Cardiac muscle cell (in vitro differentiated cells and primary cell): ENCODE data around the gene RGP1. TPM values are rescaled to one million over a fixed set of nuclear protein-coding genes. Genes with fewer than 3 reads are reported as not detected.

Experiments
- DNase-seq, 2 donors: peaks; one replicate each; pipeline versions ENCODE4 v3.0.0 to v3.0.0-alpha.2; 2010 to 2017; ENCODE audit warnings: low read depth in 1 of 2, low spot score in 1 of 2
- H3K27ac ChIP-seq: fragments of 200-600 bp; sonication (generic); 2 replicates; pipeline ENCODE4 v1.5.1; 2016
- H3K27me3 ChIP-seq: fragments of 200-600 bp; sonication (generic); 2 replicates; pipeline ENCODE4 v1.6.0; 2016; ENCODE audit warnings: control low read depth
- H3K36me3 ChIP-seq: fragments of 200-600 bp; sonication (generic); 2 replicates; pipeline ENCODE4 v1.5.1; 2016; ENCODE audit warnings: control low read depth
- H3K4me1 ChIP-seq: fragments of 200-600 bp; sonication (generic); 2 replicates; pipeline ENCODE4 v1.8.1; 2017; ENCODE audit warnings: low read depth, mild to moderate bottlenecking, mixed run types
- H3K4me3 ChIP-seq: fragments of 200-600 bp; sonication (generic); 2 replicates; pipeline ENCODE4 v1.5.1; 2016; ENCODE audit warnings: mild to moderate bottlenecking
- H3K9me3 ChIP-seq: fragments of 200-600 bp; sonication (generic); 2 replicates; pipeline ENCODE4 v1.5.1; 2017; ENCODE audit warnings: low read depth, mild to moderate bottlenecking, control low read depth
- polyA plus RNA-seq: library from polyadenylated mRNA; unstranded; fragments of >200 nt; fragmentation: Nextera tagmentation; extraction: Ambion mirVana; gene quantifications from 2 replicates; pipeline ENCODE4 v1.2.1, GENCODE V29; 2016
- total RNA-seq: library from RNA; depleted of rRNA; stranded (reverse); fragments of >200 nt; gene quantifications from 2 replicates; pipeline ENCODE4 v1.2.3, GENCODE V29; 2016
- TF ChIP-seq, protein P1 (sequence below): IDR thresholded peaks from 2 replicates; pipeline ENCODE4 v1.5.1; 2012; ENCODE audit warnings: low read depth, mild to moderate bottlenecking, low read length

Gene RGP1
- total and polyA plus RNA-seq, 2 experiments from 2014 or later: 17.9 to 30.4 TPM

DNA sequence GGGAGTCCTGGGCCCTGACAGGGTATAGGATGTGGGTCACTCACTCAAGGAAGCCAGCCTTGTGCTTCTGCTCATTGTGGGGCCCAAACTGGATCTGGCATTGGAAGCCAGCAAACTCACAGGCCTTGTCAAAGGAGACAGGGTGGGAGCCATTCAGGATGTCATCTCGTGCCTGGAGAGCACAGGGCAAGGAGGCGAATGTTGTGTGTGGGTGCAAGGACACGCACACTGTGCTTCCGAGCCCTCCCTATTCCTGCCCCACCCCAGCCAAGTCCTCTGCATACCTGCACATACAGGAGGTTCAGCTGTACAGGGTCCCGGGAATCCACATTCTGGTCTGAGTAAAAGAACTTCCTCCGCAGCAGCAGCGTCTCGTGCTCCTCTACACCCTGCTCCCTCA, 25.2 kb upstream of the RGP1 start:
- Histone ChIP-seq H3K27me3 (no peaks in the 10 kb centered on the region), H3K36me3 (peaks cover 64% of the 10 kb centered on the region), H3K4me1 (peaks cover 23% of the 10 kb centered on the region)

DNA sequence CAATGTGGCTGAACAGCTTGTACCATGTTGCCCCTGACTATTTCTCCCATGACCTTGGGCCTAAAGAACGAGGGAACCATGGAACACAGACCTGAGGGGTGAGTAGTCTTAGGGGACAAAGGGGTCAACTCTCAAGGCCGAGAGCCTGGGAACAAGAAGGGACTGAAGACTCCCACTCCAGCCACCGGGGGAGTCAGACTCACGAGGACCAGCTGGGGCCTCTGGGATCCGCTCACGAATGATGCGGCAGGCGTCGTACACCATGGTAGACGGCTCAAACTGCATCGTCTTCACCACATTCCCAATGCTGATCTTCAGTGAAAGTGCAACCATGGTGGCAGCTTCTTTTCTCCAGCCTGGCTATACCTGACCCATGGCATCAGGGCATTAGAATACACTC, 23.7 kb upstream of the RGP1 start:
- Histone ChIP-seq H3K9me3 (no peaks in the 10 kb centered on the region), H3K4me1 (peaks cover 37% of the 10 kb centered on the region), H3K27ac (no peak overlapping the region), H3K4me3 (no peak overlapping the region), H3K36me3 (peaks cover 50% of the 10 kb centered on the region), H3K27me3 (no peaks in the 10 kb centered on the region)
- TF ChIP-seq, protein P1, sequence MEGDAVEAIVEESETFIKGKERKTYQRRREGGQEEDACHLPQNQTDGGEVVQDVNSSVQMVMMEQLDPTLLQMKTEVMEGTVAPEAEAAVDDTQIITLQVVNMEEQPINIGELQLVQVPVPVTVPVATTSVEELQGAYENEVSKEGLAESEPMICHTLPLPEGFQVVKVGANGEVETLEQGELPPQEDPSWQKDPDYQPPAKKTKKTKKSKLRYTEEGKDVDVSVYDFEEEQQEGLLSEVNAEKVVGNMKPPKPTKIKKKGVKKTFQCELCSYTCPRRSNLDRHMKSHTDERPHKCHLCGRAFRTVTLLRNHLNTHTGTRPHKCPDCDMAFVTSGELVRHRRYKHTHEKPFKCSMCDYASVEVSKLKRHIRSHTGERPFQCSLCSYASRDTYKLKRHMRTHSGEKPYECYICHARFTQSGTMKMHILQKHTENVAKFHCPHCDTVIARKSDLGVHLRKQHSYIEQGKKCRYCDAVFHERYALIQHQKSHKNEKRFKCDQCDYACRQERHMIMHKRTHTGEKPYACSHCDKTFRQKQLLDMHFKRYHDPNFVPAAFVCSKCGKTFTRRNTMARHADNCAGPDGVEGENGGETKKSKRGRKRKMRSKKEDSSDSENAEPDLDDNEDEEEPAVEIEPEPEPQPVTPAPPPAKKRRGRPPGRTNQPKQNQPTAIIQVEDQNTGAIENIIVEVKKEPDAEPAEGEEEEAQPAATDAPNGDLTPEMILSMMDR: no peak
- no peak for DNase-seq

More for the DNA sequence above, 25.2 kb upstream of the RGP1 start:
- H3K27ac ChIP-seq: no peak overlapping the region
- no peaks in the 10 kb centered on the region for H3K9me3 ChIP-seq
- no peak for DNase-seq
- TF ChIP-seq, protein P1: no peak
- no peak overlapping the region for H3K4me3 ChIP-seq

DNA sequence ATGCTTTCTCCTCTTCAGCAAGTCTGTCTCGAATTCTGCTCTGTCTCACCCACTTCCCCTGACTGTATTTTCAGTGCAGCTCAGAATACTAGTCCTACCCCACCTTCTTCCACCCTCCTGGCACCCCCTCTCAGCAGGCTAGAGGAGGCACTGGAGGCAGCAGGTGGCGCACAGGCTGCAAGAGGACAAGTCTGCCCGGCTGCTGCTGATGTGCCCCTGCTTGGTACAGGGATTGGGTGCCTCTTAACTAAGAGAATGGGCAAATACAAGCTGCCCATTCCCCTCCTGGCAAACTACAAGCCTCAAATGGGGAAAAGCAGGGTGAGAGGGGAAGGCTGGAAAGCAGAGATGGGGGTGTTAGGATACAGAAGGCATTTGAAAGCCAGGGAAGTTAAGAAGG, 22.2 kb upstream of the RGP1 start:
- DNase-seq: peak; percentile 48 to 59
- Histone ChIP-seq H3K27me3 (no peaks in the 10 kb centered on the region), H3K9me3 (no peaks in the 10 kb centered on the region), H3K36me3 (peaks cover 35% of the 10 kb centered on the region), H3K27ac (peak overlapping the region; percentile 100), H3K4me1 (peaks cover 46% of the 10 kb centered on the region), H3K4me3 (no peak overlapping the region)
- TF ChIP-seq, protein P1: peak; percentile 11

DNA sequence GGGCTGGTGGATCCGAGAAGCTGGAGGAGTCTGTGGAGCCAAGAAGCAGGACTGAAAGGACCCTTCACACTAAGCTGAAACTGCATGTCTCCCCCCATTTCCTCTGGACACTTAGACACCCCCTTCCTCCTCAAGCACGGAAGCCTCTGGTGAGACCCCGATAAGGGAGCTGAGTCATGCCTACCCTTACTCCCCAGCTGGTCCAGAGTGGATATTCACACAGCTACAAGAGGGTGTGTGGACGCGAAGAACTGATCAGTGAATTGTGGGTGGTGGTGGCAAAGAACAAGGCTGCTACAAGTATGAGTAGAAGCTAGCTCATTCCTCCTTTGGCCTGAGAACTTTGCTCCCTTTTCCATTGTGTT, 21.4 kb upstream of the RGP1 start:
- H3K9me3 ChIP-seq: no peaks in the 10 kb centered on the region
- peak in 1 of 2 donors; percentile 7 for DNase-seq
- TF ChIP-seq, protein P1: no peak
- peak overlapping the region; percentile 100 for H3K27ac ChIP-seq
- H3K4me1 ChIP-seq: peaks cover 46% of the 10 kb centered on the region
- peaks cover 29% of the 10 kb centered on the region for H3K36me3 ChIP-seq
- H3K4me3 ChIP-seq: peak overlapping the region; percentile 10
- H3K27me3 ChIP-seq: no peaks in the 10 kb centered on the region

DNA sequence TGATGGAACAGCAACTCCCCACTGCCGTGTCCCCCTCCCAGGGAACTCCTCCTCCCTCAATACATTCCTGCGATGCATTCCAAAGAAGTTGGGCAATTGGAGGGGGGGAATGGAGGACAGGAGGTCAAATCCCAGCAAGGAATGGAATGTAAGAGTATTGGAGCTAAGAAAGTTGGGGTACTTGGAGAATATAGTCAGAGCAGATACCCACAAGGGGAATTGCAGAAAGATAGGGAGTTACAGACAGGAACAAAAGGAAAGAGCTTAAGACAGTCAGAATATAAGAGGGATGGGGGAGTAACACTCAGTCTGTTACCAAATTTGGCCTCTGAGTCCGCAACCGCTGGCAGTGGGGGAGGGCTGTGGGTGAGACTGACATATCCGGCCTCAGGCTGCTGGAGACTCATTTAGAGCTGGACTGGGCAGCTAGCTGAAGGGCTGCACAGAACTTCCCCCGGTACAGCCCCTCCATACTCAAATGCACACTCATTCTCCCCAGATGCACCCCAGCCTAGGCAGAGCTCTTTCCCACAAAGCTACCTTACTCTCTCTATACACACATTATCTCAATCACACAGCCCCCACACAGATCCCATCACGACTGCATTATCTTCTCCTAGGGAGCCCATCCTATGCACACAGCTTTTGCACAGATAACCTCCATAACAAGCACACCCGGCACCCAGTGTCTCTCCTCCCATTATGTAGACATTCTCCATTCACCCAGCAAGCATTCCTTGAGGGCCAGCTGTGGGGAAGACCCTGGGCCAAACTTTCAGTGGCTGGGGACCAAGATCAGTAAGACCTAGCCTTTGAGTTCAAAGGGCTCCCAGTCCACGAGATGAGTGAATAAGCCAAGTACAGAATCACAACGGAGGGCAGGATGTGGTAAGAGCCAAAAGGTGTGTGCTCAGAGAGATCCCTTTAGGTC, 20.8 kb upstream of the RGP1 start:
- Histone ChIP-seq H3K4me1 (peaks cover 49% of the 10 kb centered on the region), H3K9me3 (no peaks in the 10 kb centered on the region)
- DNase-seq: peak; percentile 90 to 97

More for the DNA sequence above, 20.8 kb upstream of the RGP1 start:
- Histone ChIP-seq H3K36me3 (peaks cover 26% of the 10 kb centered on the region), H3K27ac (peak overlapping the region; percentile 100), H3K4me3 (peak overlapping the region; percentile 11), H3K27me3 (no peaks in the 10 kb centered on the region)
- TF ChIP-seq, protein P1: no peak
